Uterus (tissue), 4 donors: Measurements from ENCODE around the gene MAPK11. TPM values are rescaled to one million over a fixed set of nuclear protein-coding genes. Genes with fewer than 3 reads are reported as not detected.
A peak's percentile ranks its signal among the peaks of the same experiment; 100 is the strongest.
"Not testable (repeated sequence)": the region's sequence is repeated elsewhere in the genome, so short reads cannot be mapped to it uniquely, and the experiment has no call there.

ENCODE experiments used
- DNase-seq, 2 donors: peaks; one replicate each; pipeline ENCODE4 v3.0.0-alpha.2; 2019 to 2020
- H3K27ac ChIP-seq, 2 donors: fragments of 200-600 bp; sonication (generic); 1 replicate in 1 of 2; 2 replicates in 1 of 2; pipeline ENCODE4 v1.5.1; 2016 to 2018
- H3K27me3 ChIP-seq, 2 donors: fragments of 200-600 bp; sonication (generic); one replicate each; pipeline ENCODE4 v1.5.1; 2018 to 2019; ENCODE audit warnings: control low read depth in 1 of 2
- H3K36me3 ChIP-seq, 2 donors: fragments of 200-600 bp; sonication (generic); one replicate each; pipeline ENCODE4 v1.5.1; 2019; ENCODE audit warnings: control low read depth in 1 of 2
- H3K4me1 ChIP-seq, 2 donors: fragments of 200-600 bp; sonication (generic); one replicate each; pipeline ENCODE4 v1.5.1; 2018 to 2019; ENCODE audit warnings: control low read depth in 1 of 2
- H3K4me3 ChIP-seq, 2 donors: fragments of 200-600 bp; sonication (generic); 1 replicate in 1 of 2; 2 replicates in 1 of 2; pipeline ENCODE4 v1.5.1; 2018 to 2019; ENCODE audit warnings: mild to moderate bottlenecking in 1 of 2
- H3K9me3 ChIP-seq, 2 donors: fragments of 200-600 bp; sonication (generic); one replicate each; pipeline ENCODE4 v1.5.1; 2019; ENCODE audit warnings: control low read depth in 1 of 2
- POLR2A ChIP-seq, 2 donors: fragments of 450-650 bp; IDR thresholded peaks; one replicate each; pipeline ENCODE4 v1.6.1; 2016; ENCODE audit warnings: antibody characterized with exemption in 2 of 2, mild to moderate bottlenecking in 1 of 2, moderate library complexity in 1 of 2
- intact Hi-C: fragments of 100-400 bp; cut with DNase I; formaldehyde crosslinking; loops from one replicate; pipeline ENCODE4 v1.15.1; 2023; ENCODE audit warnings: low total_unique reads
- total RNA-seq, 4 donors: library from RNA; depleted of rRNA in 3 of 4; stranded (reverse); fragments of >200 nt in 3 of 4; gene quantifications; one replicate each; pipeline versions ENCODE4 v1.1.0 to v1.2.4, GENCODE V29; 2014 to 2023
- TF ChIP-seq, protein P1 (sequence below), 4 experiments: fragments of 200-600 bp in 2 of 4; fragments of 450-650 bp in 2 of 4; sonication (generic) in 2 of 4; IDR thresholded peaks; one replicate each; pipeline ENCODE4 v1.5.1; 2016 to 2019; ENCODE audit warnings: antibody characterized with exemption in 4 of 4, mild to moderate bottlenecking in 2 of 4, moderate library complexity in 1 of 4
- donor health status: DM: yes; HTN: yes; CAD: no.

The MAPK11 gene
- total RNA-seq, 4 donors from 2014 or later, result 7.9 to 39.5 (median 22.4) TPM

- Histone ChIP-seq H3K36me3 (no peaks in the 10 kb centered on the region), H3K9me3 (no peaks in the 10 kb centered on the region), H3K27ac (peak overlapping the region in 1 of 2 donors; percentile 6), H3K4me1 (peaks cover 0 to 12% of the 10 kb centered on the region in 2 donors), H3K27me3 (no peaks in the 10 kb centered on the region), H3K4me3 (no peak overlapping the region)
- intact Hi-C loops, result loop anchor here (10.0 kb wide), 1 partner anchor 229 kb away; the partner anchor contains the start of genes LMF2 and NCAPH2
- no peak for DNase-seq
- TF ChIP-seq POLR2A (IDR thresholded peaks at IDR 0.05), result no peak
- TF ChIP-seq, protein P1, sequence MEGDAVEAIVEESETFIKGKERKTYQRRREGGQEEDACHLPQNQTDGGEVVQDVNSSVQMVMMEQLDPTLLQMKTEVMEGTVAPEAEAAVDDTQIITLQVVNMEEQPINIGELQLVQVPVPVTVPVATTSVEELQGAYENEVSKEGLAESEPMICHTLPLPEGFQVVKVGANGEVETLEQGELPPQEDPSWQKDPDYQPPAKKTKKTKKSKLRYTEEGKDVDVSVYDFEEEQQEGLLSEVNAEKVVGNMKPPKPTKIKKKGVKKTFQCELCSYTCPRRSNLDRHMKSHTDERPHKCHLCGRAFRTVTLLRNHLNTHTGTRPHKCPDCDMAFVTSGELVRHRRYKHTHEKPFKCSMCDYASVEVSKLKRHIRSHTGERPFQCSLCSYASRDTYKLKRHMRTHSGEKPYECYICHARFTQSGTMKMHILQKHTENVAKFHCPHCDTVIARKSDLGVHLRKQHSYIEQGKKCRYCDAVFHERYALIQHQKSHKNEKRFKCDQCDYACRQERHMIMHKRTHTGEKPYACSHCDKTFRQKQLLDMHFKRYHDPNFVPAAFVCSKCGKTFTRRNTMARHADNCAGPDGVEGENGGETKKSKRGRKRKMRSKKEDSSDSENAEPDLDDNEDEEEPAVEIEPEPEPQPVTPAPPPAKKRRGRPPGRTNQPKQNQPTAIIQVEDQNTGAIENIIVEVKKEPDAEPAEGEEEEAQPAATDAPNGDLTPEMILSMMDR (IDR thresholded peaks at IDR 0.05), result no peak
Observed at GRCh38 chr22:50275181-50276055, 5.2 kb upstream of the MAPK11 start.

- no peaks in the 10 kb centered on the region for H3K9me3 ChIP-seq
- DNase-seq, result no peak
- H3K27me3 ChIP-seq, result no peaks in the 10 kb centered on the region
- intact Hi-C loops, result loop anchor here (10.0 kb wide), 1 partner anchor 230 kb away; the partner anchor contains the start of genes LMF2 and NCAPH2
- H3K4me3 ChIP-seq, result no peak overlapping the region
- no peaks in the 10 kb centered on the region for H3K36me3 ChIP-seq
- peak overlapping the region in 1 of 2 donors; percentile 6 for H3K27ac ChIP-seq
- peaks cover 0 to 13% of the 10 kb centered on the region in 2 donors for H3K4me1 ChIP-seq
- TF ChIP-seq, protein P1 (IDR thresholded peaks at IDR 0.05), result no peak
- no peak for TF ChIP-seq POLR2A (IDR thresholded peaks at IDR 0.05)
Observed at GRCh38 chr22:50274771-50275170, 4.6 kb upstream of the MAPK11 start.

DNA sequence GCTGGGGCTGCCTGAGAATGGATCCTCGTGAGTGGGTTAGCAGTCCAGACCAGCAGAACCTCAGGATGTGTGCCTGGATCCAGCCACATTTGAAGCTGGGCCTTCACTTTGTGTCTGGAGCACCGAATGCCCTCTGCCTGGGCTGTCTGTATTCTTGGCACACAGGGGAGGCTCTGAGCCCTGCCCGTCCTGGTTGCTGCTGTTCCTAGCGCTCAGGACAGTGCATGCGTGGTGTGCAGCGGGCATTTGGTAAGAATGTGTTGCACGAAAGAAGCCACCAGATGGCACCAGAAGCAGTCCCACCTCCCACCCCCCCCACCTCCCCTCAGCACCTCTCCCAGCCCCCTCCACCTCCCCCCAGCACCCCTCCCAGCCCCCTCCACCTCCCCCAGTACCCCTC lies 4.1 kb upstream of the MAPK11 start:
- Histone ChIP-seq H3K4me3 (no peak overlapping the region), H3K9me3 (no peaks in the 10 kb centered on the region), H3K27me3 (no peaks in the 10 kb centered on the region), H3K27ac (no peak overlapping the region), H3K36me3 (no peaks in the 10 kb centered on the region), H3K4me1 (peaks cover 0 to 17% of the 10 kb centered on the region in 2 donors)
- peak in 1 of 2 donors; percentile 58 for DNase-seq
- TF ChIP-seq, protein P1 (IDR thresholded peaks at IDR 0.05), result peak; percentile 15 to 45 (median 32)
- no peak for TF ChIP-seq POLR2A (IDR thresholded peaks at IDR 0.05)
- intact Hi-C loops, result loop anchor here (10.0 kb wide), 1 partner anchor 230 kb away; the partner anchor contains the start of genes LMF2 and NCAPH2

DNA sequence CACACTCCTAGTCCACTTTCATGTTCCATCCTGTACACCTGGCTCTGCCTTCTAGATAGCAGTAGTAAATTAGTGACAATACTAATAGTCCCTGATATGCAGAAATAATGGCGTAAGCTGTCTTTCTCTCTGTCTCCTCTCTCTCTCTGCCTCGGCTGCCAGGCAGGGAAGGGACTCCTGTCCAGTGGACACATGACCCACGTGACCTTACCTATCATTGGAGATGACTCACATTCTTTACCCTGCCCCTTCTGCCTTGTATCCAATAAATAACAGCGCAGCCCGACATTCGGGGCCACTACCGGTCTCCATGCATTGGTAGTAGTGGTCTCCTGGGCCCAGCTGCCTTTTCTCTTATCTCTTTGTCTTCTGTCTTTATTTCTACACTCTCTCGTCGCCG lies 3.6 kb upstream of the MAPK11 start:
- H3K9me3 ChIP-seq, H3K27me3 ChIP-seq, DNase-seq, H3K4me3 ChIP-seq, H3K27ac ChIP-seq, H3K36me3 ChIP-seq: not testable (repeated sequence)
- peaks cover 0 to 22% of the 10 kb centered on the region in 2 donors for H3K4me1 ChIP-seq
- intact Hi-C loops, result loop anchor here (10.0 kb wide), 1 partner anchor 231 kb away; the partner anchor contains the start of genes LMF2 and NCAPH2

GRCh38 chr22:50273352-50273751 lies 3.2 kb upstream of the MAPK11 start:
- H3K27me3 ChIP-seq, DNase-seq, H3K36me3 ChIP-seq, H3K27ac ChIP-seq, H3K4me3 ChIP-seq, H3K9me3 ChIP-seq: not testable (repeated sequence)
- peaks cover 0 to 26% of the 10 kb centered on the region in 2 donors for H3K4me1 ChIP-seq
- intact Hi-C loops, result loop anchor here (10.0 kb wide), 1 partner anchor 231 kb away; the partner anchor contains the start of genes LMF2 and NCAPH2
